GM21526 (cell line): ENCODE data around the gene TMCC3.

Experiments used
- ATAC-seq: cut with Tn5 transposase; IDR thresholded peaks from one replicate; pipeline ENCODE4 v1.9.1; 2021; ENCODE audit warnings: moderate library complexity; ENCODE audit not compliant: unreplicated experiment, low FRiP score

The TMCC3 gene

DNA sequence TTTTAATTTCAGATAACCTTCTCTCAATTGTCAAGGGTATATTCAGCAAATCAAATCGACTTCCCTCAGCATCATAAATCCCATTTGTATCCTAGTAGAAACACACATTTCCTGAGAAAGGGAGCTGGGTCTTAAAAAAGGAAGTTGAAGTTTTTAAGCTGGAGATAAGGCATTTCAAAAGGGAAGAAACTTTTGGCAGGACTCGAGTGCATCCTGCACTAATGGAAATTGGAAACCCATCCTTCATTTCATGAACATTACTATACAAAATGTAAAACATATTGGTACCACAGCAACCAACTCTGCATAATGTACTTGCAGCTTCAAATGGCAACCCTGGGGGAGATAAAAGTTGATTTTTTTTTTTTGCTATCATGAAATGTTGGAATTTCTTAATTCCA, 23.7 kb upstream of the TMCC3 start:
- ATAC-seq = no peak

DNA sequence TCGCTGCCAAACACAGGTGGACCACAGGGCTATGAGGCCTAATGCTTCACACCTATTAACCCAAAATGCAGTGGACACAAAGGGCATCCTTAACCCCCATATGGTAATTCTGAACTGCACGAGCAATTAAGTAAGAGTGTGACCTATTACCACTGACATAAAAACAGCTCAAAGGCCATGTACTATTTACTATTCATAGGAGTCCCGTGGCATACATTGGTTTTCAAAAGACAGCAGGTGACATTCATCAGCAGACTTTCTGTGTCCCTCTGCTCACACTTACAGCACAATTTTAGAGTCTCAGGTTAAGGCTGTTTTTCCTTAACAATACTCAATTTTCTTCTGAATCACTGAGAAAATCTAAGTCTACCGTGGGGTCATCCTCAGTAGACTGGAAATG, 23.1 kb upstream of the TMCC3 start:
- no peak for ATAC-seq

DNA sequence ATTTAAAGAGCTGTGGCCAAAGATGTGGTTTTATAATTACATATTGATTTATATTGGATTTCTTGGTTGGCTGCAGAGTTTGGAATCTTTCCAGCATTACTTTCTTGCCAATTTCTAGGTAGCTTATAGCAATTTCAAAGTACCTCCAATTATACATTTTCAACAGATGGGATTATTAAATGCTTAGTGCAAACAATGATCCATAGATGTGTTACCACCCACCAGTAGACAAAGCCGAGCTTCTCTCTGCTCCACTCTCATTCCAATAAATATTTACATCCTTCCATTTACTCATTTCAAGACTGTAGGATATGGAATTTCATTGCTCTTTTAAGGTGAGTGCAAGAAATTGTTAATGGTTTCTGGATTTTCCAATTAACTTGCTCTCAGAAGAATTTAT, 21.6 kb upstream of the TMCC3 start:
- ATAC-seq = no peak

DNA sequence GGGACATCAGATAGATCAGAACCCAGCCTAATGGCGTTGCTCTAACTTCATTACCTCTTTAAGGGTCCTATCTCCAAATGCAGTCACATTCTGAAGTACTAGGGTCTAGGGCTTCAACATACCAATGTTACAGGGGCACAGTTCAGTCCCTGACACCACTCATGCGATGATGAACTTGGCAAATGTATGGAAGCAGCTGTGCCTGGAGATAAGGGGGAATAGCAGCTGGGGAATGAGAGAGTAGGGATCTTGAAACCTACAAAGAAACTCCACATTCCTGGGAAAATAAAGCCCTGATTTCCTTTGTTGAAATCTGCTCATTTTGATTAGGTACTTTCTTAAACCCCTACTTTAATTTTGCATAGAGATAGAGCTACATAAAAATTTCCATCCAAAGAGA, 20.5 kb upstream of the TMCC3 start:
- no peak for ATAC-seq

DNA sequence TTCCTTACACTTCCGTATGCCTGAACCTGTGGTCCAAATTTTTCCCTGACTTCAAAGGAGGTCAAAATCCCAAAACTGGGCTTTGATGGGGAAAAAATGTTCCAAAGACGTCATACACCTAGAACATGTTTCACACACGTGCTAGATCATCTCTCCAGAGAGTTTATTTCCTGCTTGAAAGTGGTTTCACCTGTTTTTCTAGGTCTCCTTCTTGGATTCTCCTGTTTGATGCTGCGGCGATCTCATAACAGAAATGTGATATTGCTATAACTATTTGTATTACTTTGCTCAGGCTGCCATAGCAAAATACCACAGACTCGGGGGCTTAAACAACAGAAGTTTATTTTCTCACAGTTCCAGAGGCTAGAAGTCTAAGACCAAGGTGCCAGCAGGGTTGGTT, 19.7 kb upstream of the TMCC3 start:
- no peak for ATAC-seq

DNA sequence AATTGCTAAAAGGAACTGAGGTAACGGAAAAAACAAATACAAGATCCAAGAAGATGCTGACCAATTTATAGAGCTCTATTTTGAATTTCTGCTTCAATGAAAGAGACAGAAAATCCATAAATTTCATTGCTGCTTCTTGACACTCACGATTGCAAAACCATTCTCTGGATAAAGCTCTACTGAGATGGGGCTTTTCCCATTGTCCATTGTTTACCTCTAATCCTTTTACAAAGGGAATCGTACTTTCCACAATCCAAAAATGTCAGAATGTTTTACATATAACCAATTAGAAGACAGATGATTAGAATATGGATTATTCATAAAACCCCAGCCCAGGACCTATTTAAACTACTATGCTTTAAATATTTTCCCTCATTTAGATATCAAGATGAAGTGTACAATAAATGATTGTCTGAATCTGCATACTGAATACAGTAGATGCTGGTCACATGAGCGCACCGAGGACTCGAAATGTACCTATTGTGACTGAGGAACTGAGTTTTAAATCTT, 16.7 kb upstream of the TMCC3 start:
- ATAC-seq = no peak

DNA sequence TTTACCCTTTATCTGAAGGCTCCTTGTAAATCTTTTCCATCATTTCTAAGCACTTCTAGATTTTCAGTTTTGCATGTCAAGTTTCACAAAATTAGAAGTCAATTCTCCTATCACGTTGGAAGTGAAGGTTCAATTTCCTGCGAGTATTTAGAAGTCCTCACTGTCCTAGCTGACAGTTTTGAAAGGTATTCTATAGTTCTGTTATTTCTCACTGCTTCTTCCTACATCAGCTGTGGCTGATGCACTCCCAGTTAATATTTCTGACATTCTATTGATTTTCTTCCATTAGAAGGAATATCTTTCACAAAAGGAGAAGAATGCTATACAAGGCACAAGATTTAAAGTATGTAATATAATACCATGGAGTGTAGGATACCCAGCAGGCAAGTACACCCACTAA, 15.8 kb upstream of the TMCC3 start:
- no peak for ATAC-seq

DNA sequence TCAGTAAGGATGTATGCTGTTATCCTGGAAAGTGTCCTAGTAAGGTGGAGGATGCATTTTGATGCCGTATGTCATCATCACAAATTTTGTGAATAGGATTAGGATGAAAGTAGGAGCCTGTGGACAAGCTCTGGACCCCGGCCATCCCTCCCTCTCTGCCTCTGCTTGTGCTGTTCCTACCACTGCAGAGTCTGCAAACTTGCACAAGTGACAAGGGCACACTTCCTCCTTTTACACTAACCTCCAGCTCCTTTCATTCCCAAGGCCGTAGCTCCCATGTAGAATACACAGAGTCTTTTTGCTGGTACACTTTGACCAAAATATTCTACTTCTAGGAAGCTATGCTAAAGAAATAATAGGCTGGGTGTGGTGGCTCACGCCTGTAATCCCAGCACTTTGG, 13.3 kb upstream of the TMCC3 start:
- no peak for ATAC-seq

DNA sequence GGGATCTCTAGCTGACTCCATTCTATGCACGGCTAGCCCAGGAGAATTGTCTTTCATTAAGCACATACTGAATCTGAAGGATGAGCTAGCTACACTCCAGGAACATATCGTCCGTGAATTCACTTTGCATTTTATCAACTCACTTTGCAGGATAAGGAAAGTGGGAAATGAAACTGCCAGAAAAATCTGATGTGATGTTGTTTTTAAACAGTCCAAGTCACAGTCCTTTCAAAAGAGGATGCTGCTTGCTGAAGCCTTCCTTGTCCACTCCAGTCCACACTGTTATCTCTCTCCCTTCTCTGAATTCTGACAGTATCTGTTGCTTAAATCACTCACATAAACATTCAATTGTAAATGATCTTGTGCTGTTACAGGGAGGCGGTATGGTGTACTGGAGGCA, 12.7 kb upstream of the TMCC3 start:
- no peak for ATAC-seq

DNA sequence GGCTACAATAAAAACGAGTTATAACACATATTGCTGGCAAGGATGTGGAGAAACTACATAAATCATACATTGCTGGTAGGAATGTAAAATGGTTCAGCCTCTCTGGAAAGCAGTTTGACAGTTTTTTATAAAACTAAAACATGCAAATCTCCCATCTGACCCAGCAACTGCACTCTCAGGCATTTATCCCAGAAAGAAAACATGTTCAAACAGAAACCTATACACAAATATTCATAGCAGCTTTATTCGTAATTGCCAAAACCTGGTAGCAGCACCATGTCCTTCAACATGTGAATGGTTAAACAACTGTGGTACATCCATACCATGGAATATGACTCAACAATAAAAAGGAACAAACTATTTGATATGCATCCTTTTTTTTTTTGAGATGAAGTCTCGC, 10.1 kb upstream of the TMCC3 start:
- no peak for ATAC-seq

DNA sequence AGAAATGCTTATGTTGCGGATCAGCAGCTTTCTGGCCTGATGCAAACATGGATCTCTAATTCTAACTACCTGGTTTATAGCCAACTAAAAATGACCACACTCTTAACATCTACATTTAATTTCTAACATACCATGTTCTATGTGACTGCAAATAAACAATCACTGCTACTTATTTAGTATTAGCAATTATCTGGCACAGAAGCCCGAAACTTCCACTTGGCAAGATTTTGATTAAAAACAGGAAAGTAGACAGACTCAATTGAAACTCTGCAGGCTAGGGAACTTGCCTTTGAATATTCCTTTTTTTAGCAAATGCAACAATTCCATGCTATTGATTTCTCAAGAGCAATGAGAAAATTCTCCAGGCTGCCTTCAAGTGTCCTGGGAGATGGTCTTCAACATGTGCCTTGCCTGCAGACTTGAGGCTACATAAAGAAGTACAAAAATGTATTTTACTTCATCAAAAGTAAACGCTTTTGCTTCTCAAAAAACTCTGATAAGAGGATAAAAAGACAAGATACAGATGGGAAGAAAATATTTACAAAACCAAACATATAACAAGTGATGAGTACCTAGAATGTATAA, 9.1 kb upstream of the TMCC3 start:
- ATAC-seq = no peak

DNA sequence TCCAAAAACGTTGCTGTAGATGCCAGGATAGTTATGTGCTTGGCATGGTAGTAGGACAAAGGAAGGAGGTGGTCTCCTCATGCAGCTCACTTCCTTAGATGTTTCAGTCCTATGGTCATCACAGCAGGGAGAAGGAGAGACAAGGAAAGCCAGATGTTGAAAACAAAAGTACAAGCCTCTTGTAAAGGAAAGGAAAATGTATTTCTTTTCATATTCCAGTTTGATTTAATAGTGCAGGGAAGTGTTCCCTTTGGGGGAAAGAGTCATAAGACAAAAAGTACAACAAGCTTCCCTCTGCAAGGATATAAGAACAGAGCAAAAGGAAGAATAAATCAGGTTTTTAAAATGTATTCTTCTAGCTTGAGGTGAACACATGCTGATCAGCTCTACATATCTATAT, 8.6 kb upstream of the TMCC3 start:
- no peak for ATAC-seq

DNA sequence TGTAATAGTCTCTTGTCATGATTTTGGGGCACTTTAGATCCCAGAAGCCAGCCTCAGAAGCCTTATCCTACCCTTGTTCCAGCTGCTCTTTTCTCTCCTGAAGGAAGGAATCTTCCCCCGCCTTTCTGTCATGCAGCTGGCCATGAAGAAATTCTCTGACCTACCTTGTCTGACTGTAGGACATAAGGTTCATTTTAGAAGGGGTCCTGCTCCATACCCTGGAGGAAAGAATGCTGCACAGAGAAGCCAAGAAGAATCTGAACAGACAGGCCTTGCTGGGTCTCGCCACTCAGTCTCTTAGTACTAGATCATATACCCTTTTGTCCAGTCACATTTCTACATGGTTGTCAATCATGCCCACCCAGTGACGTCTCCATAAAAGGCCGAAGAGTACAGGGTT, 6.2 kb upstream of the TMCC3 start:
- no peak for ATAC-seq

DNA sequence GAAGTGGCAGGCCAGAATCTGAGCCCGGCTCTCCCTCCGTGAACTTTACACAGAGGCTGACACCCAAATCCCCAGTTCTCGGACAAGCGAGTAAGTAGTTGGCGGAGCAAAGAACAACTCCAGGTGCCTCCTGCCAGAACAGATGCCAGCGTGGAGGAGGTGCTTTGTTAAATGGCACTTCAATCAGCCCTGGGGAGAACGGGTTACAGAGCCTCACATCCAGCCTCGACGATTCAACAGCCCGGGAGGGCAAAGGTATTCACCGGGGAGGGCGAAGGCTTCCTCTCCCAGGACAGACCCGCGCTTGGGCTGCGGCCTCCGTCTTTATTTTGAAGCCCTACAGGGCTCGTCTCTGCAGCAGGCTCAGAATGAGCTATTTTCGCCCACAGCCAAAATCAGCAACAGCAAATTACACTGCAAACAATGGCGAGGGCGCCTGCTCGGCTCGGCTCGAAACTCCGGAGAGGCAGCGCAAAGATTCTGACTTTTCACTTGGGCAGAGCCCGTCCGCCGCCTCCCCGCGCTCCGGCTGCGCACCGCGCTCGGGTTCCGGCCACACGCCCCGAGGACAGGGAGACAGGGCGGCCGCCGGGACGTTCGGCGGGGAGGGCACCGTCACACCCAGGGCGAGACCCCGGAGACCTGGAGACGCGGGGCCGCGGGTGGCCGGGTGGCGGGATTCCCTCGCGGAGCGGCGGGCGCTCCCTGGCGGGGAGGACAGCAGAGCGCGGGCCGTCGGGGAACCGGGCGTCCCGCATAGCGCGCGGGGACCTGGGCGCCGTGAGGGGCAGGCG, 811 bp downstream of the TMCC3 start:
- peak; percentile 45 for ATAC-seq

DNA sequence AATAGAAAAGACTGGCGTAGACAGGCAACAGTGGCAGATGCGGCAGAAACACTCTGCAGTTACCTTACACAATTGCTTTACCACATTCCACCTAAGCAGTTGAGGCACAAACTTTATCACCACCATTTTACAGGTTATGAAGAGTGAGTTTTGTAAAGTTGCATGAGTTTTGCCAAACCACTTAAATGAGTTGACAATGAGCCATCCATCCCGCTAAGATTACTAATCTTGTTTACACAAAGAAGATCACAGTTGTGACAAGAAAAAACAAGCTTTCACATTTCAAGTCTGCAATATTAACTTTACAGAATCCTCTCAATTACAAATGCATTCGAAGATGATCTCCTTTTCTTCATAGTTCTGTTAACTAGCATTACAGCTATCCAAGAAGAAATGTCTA, 1.8 kb downstream of the TMCC3 start:
- ATAC-seq = no peak

DNA sequence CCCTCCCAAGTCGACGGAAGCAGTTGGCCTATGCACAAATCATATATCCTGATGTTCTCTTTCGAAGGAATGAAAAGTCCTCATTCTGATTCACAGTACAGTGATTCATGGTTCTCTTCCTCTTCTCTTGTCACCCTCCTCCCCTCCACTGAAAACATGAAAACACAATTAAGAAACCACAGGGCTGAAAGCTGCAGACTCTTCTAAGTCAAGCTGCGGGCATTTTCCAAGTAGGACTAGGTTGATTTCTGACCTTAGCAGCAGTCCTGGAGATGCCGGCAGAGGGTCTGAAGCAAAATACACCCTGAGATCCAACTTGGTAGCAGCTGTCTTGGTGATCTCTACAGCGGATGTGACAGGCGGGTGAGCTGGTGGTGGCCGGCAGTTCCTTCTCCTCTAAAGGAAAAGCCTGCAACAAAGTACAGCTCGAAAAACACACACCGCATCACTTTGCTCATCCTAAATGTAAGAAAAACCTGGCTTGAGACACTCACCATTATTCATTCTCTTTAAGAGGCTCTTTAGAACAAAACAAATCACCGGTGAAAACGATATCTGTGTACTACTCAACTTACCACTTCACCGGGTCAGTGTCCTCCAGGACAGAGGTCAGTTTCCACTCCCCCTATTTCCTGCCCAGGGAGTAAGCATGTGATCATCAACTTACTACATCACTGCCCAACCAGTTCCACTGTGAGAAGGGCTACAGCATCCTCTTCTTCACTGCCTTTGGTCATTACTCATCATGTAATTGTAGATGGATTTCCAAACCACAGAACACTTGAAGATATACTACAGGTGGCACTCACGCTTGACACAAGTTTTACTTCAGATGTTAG, 6.0 kb downstream of the TMCC3 start:
- no peak for ATAC-seq

DNA sequence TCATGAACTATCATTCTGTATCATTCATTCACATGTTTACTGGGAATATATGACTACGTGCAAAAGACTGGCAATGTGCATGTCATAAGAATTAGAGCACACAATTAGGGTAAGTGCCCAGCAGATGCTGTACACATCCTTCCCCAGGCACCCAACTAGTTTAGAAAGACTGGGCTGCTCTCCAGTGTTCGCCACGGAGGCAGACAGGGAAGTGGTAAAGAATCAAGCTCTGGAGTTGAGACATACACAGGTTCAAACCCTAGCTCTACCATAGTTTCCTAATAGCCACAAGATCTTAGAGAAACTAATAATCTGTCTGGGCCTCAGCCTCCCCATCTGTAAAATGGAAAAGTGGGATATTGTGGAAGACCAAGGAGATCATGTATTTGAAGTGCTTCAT, 6.8 kb downstream of the TMCC3 start:
- no peak for ATAC-seq

DNA sequence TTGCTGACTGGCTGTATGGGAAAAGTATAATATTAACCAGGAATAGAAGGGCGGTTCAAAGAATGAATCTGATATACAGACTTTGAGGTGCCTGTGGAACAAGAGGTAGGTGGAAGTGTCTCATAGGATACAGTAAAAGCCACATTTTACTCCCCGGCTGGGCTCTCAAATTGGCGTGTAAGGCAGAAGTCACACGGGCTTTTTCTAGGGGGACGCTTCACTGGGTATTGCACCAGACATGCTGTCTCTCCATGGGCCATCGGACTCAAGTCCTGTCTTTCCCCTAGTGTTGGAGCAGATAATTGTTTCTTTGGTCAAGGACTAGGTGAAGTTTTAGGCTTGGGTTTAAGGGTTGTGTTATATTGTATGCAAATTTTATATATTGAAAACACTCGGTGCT, 9.1 kb downstream of the TMCC3 start:
- ATAC-seq = no peak

DNA sequence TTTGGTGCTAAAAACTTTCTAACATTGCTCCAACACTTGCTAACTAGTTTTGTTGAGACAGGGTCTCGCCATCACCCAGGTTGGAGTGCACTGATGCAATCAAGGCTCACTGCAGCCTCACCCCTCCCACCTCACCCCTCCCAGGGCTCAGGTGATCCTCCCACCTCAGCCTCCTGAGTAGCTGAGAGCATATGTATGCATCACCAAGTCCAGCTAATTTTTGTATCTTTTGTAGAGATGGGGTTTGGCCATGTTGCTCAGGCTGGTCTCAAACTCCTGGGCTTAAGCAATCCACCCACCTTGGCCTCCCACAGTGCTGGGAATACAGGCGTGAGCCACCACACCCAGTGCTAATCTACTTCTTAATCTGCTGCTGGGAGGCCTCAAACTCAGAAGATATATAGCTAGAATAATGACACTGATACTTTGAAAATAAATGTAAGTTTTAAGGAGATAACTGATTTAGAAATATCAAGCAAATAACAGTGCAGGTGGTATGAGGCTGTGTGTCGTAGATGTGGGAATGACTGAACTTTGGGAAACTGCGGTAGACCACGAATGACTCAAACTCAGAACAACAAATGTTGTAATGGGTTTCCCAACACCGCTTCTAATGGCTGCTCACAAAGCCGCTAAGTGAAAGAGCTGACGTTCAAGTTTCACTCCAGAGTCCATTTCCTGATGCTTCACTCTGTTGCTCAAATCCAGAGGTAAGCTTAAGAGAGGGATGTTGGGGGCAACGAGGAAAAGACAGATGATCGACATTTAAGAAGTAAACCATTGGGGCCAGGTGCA, 10.0 kb downstream of the TMCC3 start:
- peak; percentile 64 for ATAC-seq

DNA sequence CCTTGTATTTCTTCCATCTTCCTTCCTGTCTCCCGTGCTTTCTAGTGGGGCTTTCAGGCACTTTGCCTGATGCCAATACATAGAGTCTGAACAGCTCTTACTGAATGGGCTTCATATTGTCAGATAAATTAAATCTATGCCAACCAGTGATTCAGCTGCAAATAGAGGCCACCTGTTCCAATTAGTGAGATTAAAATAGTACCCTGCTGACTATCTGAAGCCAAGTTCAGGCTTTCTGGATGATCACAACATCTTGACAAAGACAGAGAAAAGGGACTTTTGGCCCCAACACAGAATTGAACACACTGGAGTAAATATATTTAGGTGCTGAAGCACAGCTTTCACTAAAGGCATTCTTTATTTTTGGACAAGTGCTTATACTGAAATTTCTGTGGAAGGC, 11.8 kb downstream of the TMCC3 start:
- no peak for ATAC-seq
